ENCODE data around the gene ARAF. TPM values are rescaled to one million over a fixed set of nuclear protein-coding genes. Genes with fewer than 3 reads are reported as not detected.

Gene ARAF
- total and polyA plus RNA-seq, 2 donors (not counting 3 experiments of a cell fraction or from before 2014, with no cell fraction given) = 62.7 to 69.5 TPM

GRCh38 chrX:47587091-47587891, 26.3 kb downstream of the ARAF start:
- BruUV-seq (replicated peaks) = no TSS peak
- POLR2A ChIA-PET = no interaction called here
- CTCF ChIA-PET = no interaction called here
- intact Hi-C loops (cut with micrococcal nuclease) (no loop called here), dilution Hi-C loops (cut with MboI; ENCODE audit: extremely low pct_ligation_motif_present, low sequenced_read_pairs) (no loop called here)
- Histone ChIP-seq H3K36me3 (ENCODE audit: control insufficient read depth in 2 of 2, extremely low read depth in 1 of 2, insufficient read depth in 2 of 2, low read length in 2 of 2) (peaks cover 0 to 2% of the 10 kb centered on the region in 2 experiments), H3K9me3 (replicated peaks; ENCODE audit: control insufficient read depth, insufficient read depth, low read length) (no peaks in the 10 kb centered on the region), H3K4me3 (replicated peaks in 1 of 3; ENCODE audit: insufficient read depth in 1 of 3, low read depth in 1 of 3, low read length in 3 of 3) (no peak overlapping the region), H3K9ac (replicated peaks; ENCODE audit: extremely low read depth, insufficient read depth, low read length) (no peak overlapping the region), H3K9me1 (replicated peaks; ENCODE audit: control insufficient read depth, extremely low read depth, insufficient read depth, low read length) (no peaks in the 10 kb centered on the region), H3K79me2 (ENCODE audit: control insufficient read depth, insufficient read depth, low read length) (peaks cover 3% of the 10 kb centered on the region), H3K27ac (ENCODE audit: insufficient read depth, low read depth, low read length) (no peak overlapping the region), H3K27me3 (ENCODE audit: control insufficient read depth in 2 of 2, insufficient read depth in 2 of 2, low read length in 2 of 2) (no peaks in the 10 kb centered on the region), H4K20me1 (replicated peaks; ENCODE audit: control insufficient read depth, extremely low read depth, insufficient read depth, low read length) (no peaks in the 10 kb centered on the region), H3K4me2 (ENCODE audit: insufficient read depth, low read length) (no peak overlapping the region), H3K4me1 (ENCODE audit: control insufficient read depth, extremely low read depth, insufficient read depth, low read length) (peaks cover 20% of the 10 kb centered on the region), H2AFZ (ENCODE audit: low read depth, low read length) (no peak overlapping the region)
- no peak for FAIRE-seq
- no peak for DNase-seq (ENCODE audit: low read depth, low spot score)
- TF ChIP-seq POLR2AphosphoS5 (IDR thresholded peaks at IDR 0.05; ENCODE audit: insufficient read depth, low read depth, low read length) (no peak), EZH2 (IDR thresholded peaks at IDR 0.05; ENCODE audit: borderline replicate concordance, low read depth, low read length, severe bottlenecking) (no peak), MYC (IDR thresholded peaks at IDR 0.05; ENCODE audit: low read depth, low read length) (no peak), POLR2A (IDR thresholded peaks at IDR 0.05; ENCODE audit: low read depth, low read length) (no peak), FOS (IDR thresholded peaks at IDR 0.05; ENCODE audit: borderline replicate concordance, insufficient read depth, low read length) (no peak), JUN (IDR thresholded peaks at IDR 0.05; ENCODE audit: borderline replicate concordance, insufficient read depth, insufficient read length, low read depth) (no peak), MAX (IDR thresholded peaks at IDR 0.05; ENCODE audit: insufficient read depth, insufficient read length) (no peak)
- TF ChIP-seq, protein P1, sequence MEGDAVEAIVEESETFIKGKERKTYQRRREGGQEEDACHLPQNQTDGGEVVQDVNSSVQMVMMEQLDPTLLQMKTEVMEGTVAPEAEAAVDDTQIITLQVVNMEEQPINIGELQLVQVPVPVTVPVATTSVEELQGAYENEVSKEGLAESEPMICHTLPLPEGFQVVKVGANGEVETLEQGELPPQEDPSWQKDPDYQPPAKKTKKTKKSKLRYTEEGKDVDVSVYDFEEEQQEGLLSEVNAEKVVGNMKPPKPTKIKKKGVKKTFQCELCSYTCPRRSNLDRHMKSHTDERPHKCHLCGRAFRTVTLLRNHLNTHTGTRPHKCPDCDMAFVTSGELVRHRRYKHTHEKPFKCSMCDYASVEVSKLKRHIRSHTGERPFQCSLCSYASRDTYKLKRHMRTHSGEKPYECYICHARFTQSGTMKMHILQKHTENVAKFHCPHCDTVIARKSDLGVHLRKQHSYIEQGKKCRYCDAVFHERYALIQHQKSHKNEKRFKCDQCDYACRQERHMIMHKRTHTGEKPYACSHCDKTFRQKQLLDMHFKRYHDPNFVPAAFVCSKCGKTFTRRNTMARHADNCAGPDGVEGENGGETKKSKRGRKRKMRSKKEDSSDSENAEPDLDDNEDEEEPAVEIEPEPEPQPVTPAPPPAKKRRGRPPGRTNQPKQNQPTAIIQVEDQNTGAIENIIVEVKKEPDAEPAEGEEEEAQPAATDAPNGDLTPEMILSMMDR (IDR thresholded peaks at IDR 0.05; ENCODE audit: extremely low read depth in 1 of 2, insufficient read depth in 1 of 2, low read depth in 1 of 2, low read length in 2 of 2) = no peak

Measured in endothelial cell of umbilical vein (primary cell).